Duodenal mucosa (tissue), 2 donors: Measurements from ENCODE around the gene FOXD4L6.
"Not testable (repeated sequence)": the region's sequence is repeated elsewhere in the genome, so short reads cannot be mapped to it uniquely, and the experiment has no call there.

Experiments used
- H3K27ac ChIP-seq: one replicate; pipeline ENCODE4 v1.7.0; 2013; ENCODE audit warnings: low read depth, low read length
- H3K27me3 ChIP-seq, 2 donors: one replicate each; pipeline ENCODE4 v1.7.0; 2013; ENCODE audit warnings: low read length in 2 of 2, control low read depth in 1 of 2; ENCODE audit not compliant: insufficient read depth in 2 of 2, control insufficient read depth in 1 of 2
- H3K36me3 ChIP-seq, 2 donors: one replicate each; pipeline ENCODE4 v1.7.0; 2013; ENCODE audit warnings: low read length in 2 of 2, control low read depth in 1 of 2; ENCODE audit not compliant: insufficient read depth in 2 of 2, control insufficient read depth in 1 of 2
- H3K4me1 ChIP-seq, 2 donors: one replicate each; pipeline ENCODE4 v1.7.0; 2013; ENCODE audit warnings: low read length in 2 of 2, control low read depth in 1 of 2; ENCODE audit not compliant: insufficient read depth in 2 of 2, control insufficient read depth in 1 of 2
- H3K4me3 ChIP-seq, 2 donors: one replicate each; pipeline ENCODE4 v1.7.0; 2013; ENCODE audit warnings: low read length in 2 of 2, low read depth in 1 of 2
- H3K9ac ChIP-seq, 2 donors: one replicate each; pipeline ENCODE4 v1.7.0; 2013; ENCODE audit warnings: low read length in 2 of 2, low read depth in 1 of 2
- H3K9me3 ChIP-seq, 2 donors: one replicate each; pipeline ENCODE4 v1.7.0; 2013; ENCODE audit warnings: low read length in 2 of 2, control low read depth in 1 of 2; ENCODE audit not compliant: control insufficient read depth in 1 of 2

The FOXD4L6 gene

GRCh38 chr9:41120696-41121095 lies 7.8 kb downstream of the FOXD4L6 start:
- H3K4me1 ChIP-seq, H3K36me3 ChIP-seq, H3K27ac ChIP-seq, H3K9ac ChIP-seq, H3K4me3 ChIP-seq, H3K27me3 ChIP-seq, H3K9me3 ChIP-seq: not testable (repeated sequence)

GRCh38 chr9:41119719-41120118 lies 8.8 kb downstream of the FOXD4L6 start:
- H3K9ac ChIP-seq, H3K4me3 ChIP-seq, H3K27me3 ChIP-seq, H3K4me1 ChIP-seq, H3K9me3 ChIP-seq, H3K36me3 ChIP-seq, H3K27ac ChIP-seq: not testable (repeated sequence)

- H3K4me1 ChIP-seq = not testable (repeated sequence)
Observed at GRCh38 chr9:41119311-41119710, 9.2 kb downstream of the FOXD4L6 start.

GRCh38 chr9:41113348-41113747 lies 15.1 kb downstream of the FOXD4L6 start:
- H3K9me3 ChIP-seq, H3K4me1 ChIP-seq, H3K27ac ChIP-seq, H3K36me3 ChIP-seq, H3K9ac ChIP-seq, H3K27me3 ChIP-seq, H3K4me3 ChIP-seq: not testable (repeated sequence)

More at GRCh38 chr9:41119311-41119710, 9.2 kb downstream of the FOXD4L6 start:
- H3K27ac ChIP-seq, H3K9ac ChIP-seq, H3K36me3 ChIP-seq, H3K9me3 ChIP-seq, H3K27me3 ChIP-seq, H3K4me3 ChIP-seq: not testable (repeated sequence)

GRCh38 chr9:41111414-41111813 lies 17.1 kb downstream of the FOXD4L6 start:
- not testable (repeated sequence) for H3K36me3 ChIP-seq, H3K9ac ChIP-seq, H3K27me3 ChIP-seq, H3K27ac ChIP-seq, H3K9me3 ChIP-seq, H3K4me1 ChIP-seq, H3K4me3 ChIP-seq

- not testable (repeated sequence) for H3K36me3 ChIP-seq, H3K27me3 ChIP-seq, H3K4me1 ChIP-seq, H3K27ac ChIP-seq, H3K9ac ChIP-seq, H3K9me3 ChIP-seq, H3K4me3 ChIP-seq
Observed at GRCh38 chr9:41110913-41111312, 17.6 kb downstream of the FOXD4L6 start.

GRCh38 chr9:41109253-41109652 lies 19.2 kb downstream of the FOXD4L6 start:
- H3K27ac ChIP-seq, H3K4me1 ChIP-seq, H3K27me3 ChIP-seq, H3K9me3 ChIP-seq, H3K4me3 ChIP-seq, H3K9ac ChIP-seq, H3K36me3 ChIP-seq: not testable (repeated sequence)

- not testable (repeated sequence) for H3K4me3 ChIP-seq, H3K9me3 ChIP-seq, H3K9ac ChIP-seq, H3K27me3 ChIP-seq, H3K36me3 ChIP-seq, H3K27ac ChIP-seq, H3K4me1 ChIP-seq
Observed at GRCh38 chr9:41108816-41109215, 19.7 kb downstream of the FOXD4L6 start.

GRCh38 chr9:41106472-41107116 lies 21.9 kb downstream of the FOXD4L6 start:
- not testable (repeated sequence) for H3K36me3 ChIP-seq, H3K27ac ChIP-seq, H3K4me1 ChIP-seq, H3K27me3 ChIP-seq, H3K9me3 ChIP-seq, H3K4me3 ChIP-seq, H3K9ac ChIP-seq

- H3K36me3 ChIP-seq, H3K9ac ChIP-seq, H3K27me3 ChIP-seq, H3K4me1 ChIP-seq, H3K9me3 ChIP-seq, H3K27ac ChIP-seq, H3K4me3 ChIP-seq: not testable (repeated sequence)
Observed at GRCh38 chr9:41105557-41106253, 22.8 kb downstream of the FOXD4L6 start.

- H3K27ac ChIP-seq, H3K4me1 ChIP-seq: not testable (repeated sequence)
Observed at GRCh38 chr9:41104542-41104941, 23.9 kb downstream of the FOXD4L6 start.

More at GRCh38 chr9:41104542-41104941, 23.9 kb downstream of the FOXD4L6 start:
- not testable (repeated sequence) for H3K27me3 ChIP-seq, H3K36me3 ChIP-seq, H3K4me3 ChIP-seq, H3K9me3 ChIP-seq, H3K9ac ChIP-seq
